WTC11 (cell line): ENCODE data around the gene TNFAIP3.

Source experiments
- CBFB ChIP-seq: sonication (generic); formaldehyde crosslinking; IDR thresholded peaks from 2 replicates; pipeline ENCODE4 v1.8.1; 2022; ENCODE audit warnings: mild to moderate bottlenecking, low read depth, missing genetic modification reagents
- CREM ChIP-seq: sonication (generic); formaldehyde crosslinking; IDR thresholded peaks from 2 replicates; pipeline ENCODE4 v1.8.1; 2022; ENCODE audit warnings: mild to moderate bottlenecking, missing genetic modification reagents, moderate library complexity
- FOXP1 ChIP-seq: sonication (generic); formaldehyde crosslinking; IDR thresholded peaks from 2 replicates; pipeline ENCODE4 v1.8.0; 2022; ENCODE audit warnings: missing genetic modification reagents, mild to moderate bottlenecking, moderate library complexity, borderline replicate concordance
- IRF2 ChIP-seq: sonication (generic); formaldehyde crosslinking; IDR thresholded peaks from 2 replicates; pipeline ENCODE4 v1.8.0; 2022; ENCODE audit warnings: low read depth, missing genetic modification reagents, borderline replicate concordance
- NR1H2 ChIP-seq: sonication (generic); formaldehyde crosslinking; IDR thresholded peaks from 2 replicates; pipeline ENCODE4 v1.9.0; 2021; ENCODE audit warnings: mild to moderate bottlenecking, moderate library complexity, missing genetic modification reagents
- PRRX2 ChIP-seq: fragments of 250-450 bp; sonication (Bioruptor Pico); IDR thresholded peaks from 2 replicates; pipeline ENCODE4 v1.8.0; 2021; ENCODE audit warnings: mild to moderate bottlenecking
- SP1 ChIP-seq: sonication (generic); formaldehyde crosslinking; conservative IDR thresholded peaks from 2 replicates; pipeline ENCODE4 v1.8.1; 2022; ENCODE audit warnings: missing genetic modification reagents
- TEAD1 ChIP-seq: sonication (generic); formaldehyde crosslinking; IDR thresholded peaks from 2 replicates; pipeline ENCODE4 v1.8.0; 2022; ENCODE audit warnings: mild to moderate bottlenecking, missing genetic modification reagents
- ZNF416 ChIP-seq: fragments of 250-450 bp; sonication (Bioruptor Pico); IDR thresholded peaks from 2 replicates; pipeline ENCODE4 v1.9.0; 2021; ENCODE audit warnings: mild to moderate bottlenecking, inconsistent platforms
- TF ChIP-seq, protein P1 (sequence below): fragments of 200-600 bp; IDR thresholded peaks from 2 replicates; pipeline ENCODE4 v1.8.0; 2022; ENCODE audit warnings: antibody characterized with exemption

DNA sequence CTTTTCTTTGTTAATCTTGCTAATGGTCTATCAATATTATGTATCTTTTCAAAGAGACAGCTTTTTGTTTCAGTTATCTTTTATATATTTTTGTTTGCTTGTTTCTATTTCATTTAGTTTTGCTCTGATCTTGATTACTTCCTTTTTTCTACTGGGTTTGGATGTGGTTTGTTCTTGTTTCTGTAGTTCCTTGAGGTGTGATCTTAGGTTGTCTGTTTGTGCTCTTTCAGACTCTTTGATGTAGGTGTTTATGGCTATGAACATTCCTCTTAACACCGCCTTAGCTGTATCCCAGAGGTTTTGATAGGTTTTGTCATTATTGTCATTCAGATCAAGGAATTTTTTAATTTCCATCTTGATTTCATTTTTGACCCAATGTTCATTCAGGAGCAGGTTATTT, 26.8 kb upstream of the TNFAIP3 start:
- TF ChIP-seq, protein P1, sequence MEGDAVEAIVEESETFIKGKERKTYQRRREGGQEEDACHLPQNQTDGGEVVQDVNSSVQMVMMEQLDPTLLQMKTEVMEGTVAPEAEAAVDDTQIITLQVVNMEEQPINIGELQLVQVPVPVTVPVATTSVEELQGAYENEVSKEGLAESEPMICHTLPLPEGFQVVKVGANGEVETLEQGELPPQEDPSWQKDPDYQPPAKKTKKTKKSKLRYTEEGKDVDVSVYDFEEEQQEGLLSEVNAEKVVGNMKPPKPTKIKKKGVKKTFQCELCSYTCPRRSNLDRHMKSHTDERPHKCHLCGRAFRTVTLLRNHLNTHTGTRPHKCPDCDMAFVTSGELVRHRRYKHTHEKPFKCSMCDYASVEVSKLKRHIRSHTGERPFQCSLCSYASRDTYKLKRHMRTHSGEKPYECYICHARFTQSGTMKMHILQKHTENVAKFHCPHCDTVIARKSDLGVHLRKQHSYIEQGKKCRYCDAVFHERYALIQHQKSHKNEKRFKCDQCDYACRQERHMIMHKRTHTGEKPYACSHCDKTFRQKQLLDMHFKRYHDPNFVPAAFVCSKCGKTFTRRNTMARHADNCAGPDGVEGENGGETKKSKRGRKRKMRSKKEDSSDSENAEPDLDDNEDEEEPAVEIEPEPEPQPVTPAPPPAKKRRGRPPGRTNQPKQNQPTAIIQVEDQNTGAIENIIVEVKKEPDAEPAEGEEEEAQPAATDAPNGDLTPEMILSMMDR = no peak
- TF ChIP-seq IRF2 (CRISPR knock-in tag) (no peak), NR1H2 (CRISPR knock-in tag) (no peak), CBFB (CRISPR knock-in tag) (no peak), TEAD1 (CRISPR knock-in tag) (no peak), ZNF416 (no peak), SP1 (CRISPR knock-in tag) (no peak), FOXP1 (CRISPR knock-in tag) (no peak), CREM (CRISPR knock-in tag) (no peak), PRRX2 (CRISPR knock-in tag) (no peak)
